Smooth muscle cell (in vitro differentiated cells): ENCODE measurements around the gene PRXL2C. TPM values are rescaled to one million over a fixed set of nuclear protein-coding genes. Genes with fewer than 3 reads are reported as not detected.

Experiments used
- DNase-seq: peaks from one replicate; lab custom pipeline; 2025; ENCODE audit not compliant: unreplicated experiment; lab: John Stamatoyannopoulos, UW
- H2AFZ ChIP-seq: fragments of 200-600 bp; sonication (generic); 2 replicates; pipeline ENCODE4 v1.6.0; 2016; ENCODE audit warnings: antibody characterized with exemption, low read depth, mild to moderate bottlenecking
- H3F3A ChIP-seq: fragments of 200-600 bp; sonication (generic); 2 replicates; pipeline ENCODE4 v1.6.0; 2017; ENCODE audit warnings: antibody characterized with exemption, low read depth
- H3K27ac ChIP-seq: fragments of 200-600 bp; sonication (generic); 2 replicates; pipeline ENCODE4 v1.5.1; 2016; ENCODE audit warnings: low read depth, mild to moderate bottlenecking
- H3K27me3 ChIP-seq: fragments of 200-600 bp; sonication (generic); 2 replicates; pipeline ENCODE4 v1.6.1; 2016; ENCODE audit warnings: low read depth, mild to moderate bottlenecking
- H3K36me3 ChIP-seq: fragments of 200-600 bp; sonication (generic); 2 replicates; pipeline ENCODE4 v1.5.1; 2016; ENCODE audit warnings: low read depth
- H3K4me1 ChIP-seq: fragments of 200-600 bp; sonication (generic); 2 replicates; pipeline ENCODE4 v1.5.1; 2016; ENCODE audit warnings: low read depth
- H3K4me2 ChIP-seq: fragments of 200-600 bp; sonication (generic); 2 replicates; pipeline ENCODE4 v1.6.0; 2016; ENCODE audit warnings: mild to moderate bottlenecking
- H3K4me3 ChIP-seq: fragments of 200-600 bp; sonication (generic); 2 replicates; pipeline ENCODE4 v1.5.1; 2016; ENCODE audit warnings: mild to moderate bottlenecking
- H3K79me2 ChIP-seq: fragments of 200-600 bp; sonication (generic); 2 replicates; pipeline ENCODE4 v1.6.0; 2016; ENCODE audit warnings: low read depth, mild to moderate bottlenecking
- H3K9ac ChIP-seq: fragments of 200-600 bp; sonication (generic); 2 replicates; pipeline ENCODE4 v1.6.0; 2016; ENCODE audit warnings: low read depth
- H3K9me3 ChIP-seq: fragments of 200-600 bp; sonication (generic); replicated peaks from 2 replicates; pipeline ENCODE4 v1.5.1; 2016; ENCODE audit warnings: low read depth
- H4K20me1 ChIP-seq: fragments of 200-600 bp; sonication (generic); 2 replicates; pipeline ENCODE4 v1.6.0; 2016; ENCODE audit warnings: low read depth
- WGBS: methylation state at CpG from one replicate; pipeline ENCODE4 v1.1.7; 2016; ENCODE audit warnings: low lambda C conversion rate; 5-methylcytosine and 5-hydroxymethylcytosine counted together
- polyA plus RNA-seq: library from polyadenylated mRNA; unstranded; fragments of >200 nt; fragmentation: Nextera tagmentation; extraction: Ambion mirVana; gene quantifications from 2 replicates; pipeline ENCODE4 v1.2.1, GENCODE V29; 2016
- total RNA-seq: library from RNA; depleted of rRNA; stranded (reverse); fragments of >200 nt; gene quantifications from 2 replicates; pipeline ENCODE4 v1.2.3, GENCODE V29; 2014
- TF ChIP-seq, protein P1 (sequence below): fragments of 200-600 bp; sonication (generic); IDR thresholded peaks from 2 replicates; pipeline ENCODE4 v1.5.1; 2017; ENCODE audit warnings: borderline replicate concordance, mild to moderate bottlenecking, antibody characterized with exemption; ENCODE audit not compliant: insufficient read depth, poor library complexity, severe bottlenecking

The PRXL2C gene
- total and polyA plus RNA-seq, 2 experiments from 2014 or later, result 3.5 to 3.9 TPM

DNA sequence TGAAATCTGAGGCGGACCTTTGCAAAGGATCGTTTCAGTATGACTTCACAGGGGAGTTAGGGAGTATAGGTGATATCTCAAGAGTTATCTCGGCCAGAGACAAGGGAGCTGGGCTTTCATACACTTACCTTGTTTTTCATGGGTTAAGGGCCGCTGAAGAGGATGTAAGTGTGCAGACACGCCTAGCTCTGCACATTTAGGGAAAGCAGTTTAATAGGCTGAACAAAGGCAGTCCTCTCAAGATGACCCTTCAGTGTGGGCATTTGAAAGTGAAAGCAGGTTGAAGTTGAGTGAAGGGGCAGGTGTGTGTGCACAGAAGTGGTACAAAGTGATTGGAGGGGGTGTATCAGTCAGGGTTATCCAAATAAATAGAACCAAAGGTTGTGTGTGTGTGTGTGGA is 33.1 kb upstream of the PRXL2C start:
- Histone ChIP-seq H3K4me3 (no peak overlapping the region), H3K4me1 (no peaks in the 10 kb centered on the region), H3F3A (no peaks in the 10 kb centered on the region), H3K4me2 (no peak overlapping the region), H2AFZ (no peak overlapping the region), H3K27me3 (no peaks in the 10 kb centered on the region), H3K36me3 (no peaks in the 10 kb centered on the region), H3K9ac (no peak overlapping the region), H3K9me3 (no peaks in the 10 kb centered on the region), H3K79me2 (no peaks in the 10 kb centered on the region), H3K27ac (no peak overlapping the region), H4K20me1 (no peaks in the 10 kb centered on the region)
- 93% methylated on average over 5 of the region's 5 CpGs for WGBS
- TF ChIP-seq, protein P1, sequence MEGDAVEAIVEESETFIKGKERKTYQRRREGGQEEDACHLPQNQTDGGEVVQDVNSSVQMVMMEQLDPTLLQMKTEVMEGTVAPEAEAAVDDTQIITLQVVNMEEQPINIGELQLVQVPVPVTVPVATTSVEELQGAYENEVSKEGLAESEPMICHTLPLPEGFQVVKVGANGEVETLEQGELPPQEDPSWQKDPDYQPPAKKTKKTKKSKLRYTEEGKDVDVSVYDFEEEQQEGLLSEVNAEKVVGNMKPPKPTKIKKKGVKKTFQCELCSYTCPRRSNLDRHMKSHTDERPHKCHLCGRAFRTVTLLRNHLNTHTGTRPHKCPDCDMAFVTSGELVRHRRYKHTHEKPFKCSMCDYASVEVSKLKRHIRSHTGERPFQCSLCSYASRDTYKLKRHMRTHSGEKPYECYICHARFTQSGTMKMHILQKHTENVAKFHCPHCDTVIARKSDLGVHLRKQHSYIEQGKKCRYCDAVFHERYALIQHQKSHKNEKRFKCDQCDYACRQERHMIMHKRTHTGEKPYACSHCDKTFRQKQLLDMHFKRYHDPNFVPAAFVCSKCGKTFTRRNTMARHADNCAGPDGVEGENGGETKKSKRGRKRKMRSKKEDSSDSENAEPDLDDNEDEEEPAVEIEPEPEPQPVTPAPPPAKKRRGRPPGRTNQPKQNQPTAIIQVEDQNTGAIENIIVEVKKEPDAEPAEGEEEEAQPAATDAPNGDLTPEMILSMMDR, result no peak
- DNase-seq, result no peak

DNA sequence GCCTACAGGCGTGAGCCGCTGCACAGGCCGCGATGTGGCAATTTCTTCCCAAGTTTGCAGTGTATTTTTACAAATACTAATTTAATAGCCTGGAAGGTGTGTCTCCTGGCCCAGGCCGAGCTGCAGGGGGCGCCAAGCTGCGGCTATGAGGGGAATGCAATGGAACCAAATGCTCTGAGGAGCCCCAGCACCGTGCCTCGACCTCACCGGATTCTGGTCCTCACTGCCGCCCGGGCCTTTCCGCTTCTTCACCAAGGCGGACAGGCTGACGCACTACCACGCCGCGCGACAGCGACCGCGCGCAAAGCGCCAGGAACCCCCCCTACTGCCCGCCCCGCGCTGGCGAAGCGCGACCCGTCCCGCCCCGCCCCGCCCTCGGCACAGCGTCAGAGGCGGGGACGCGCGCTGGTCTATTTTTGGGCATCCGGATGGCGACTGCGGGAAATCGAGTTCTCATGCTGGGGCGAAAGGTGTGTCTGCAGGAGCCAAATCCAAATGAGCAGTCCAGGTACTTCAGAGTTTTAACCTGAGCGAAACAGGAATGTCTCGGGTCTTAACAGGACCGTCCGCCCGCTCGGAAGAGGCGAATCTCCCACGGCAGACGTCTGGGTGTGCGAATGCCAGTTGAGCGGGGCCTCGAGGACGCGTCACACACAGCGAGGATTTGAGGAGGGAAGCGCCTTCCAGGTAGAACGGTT is 31.7 kb upstream of the PRXL2C start:
- TF ChIP-seq, protein P1, result peak; percentile 42
- Histone ChIP-seq H3F3A (no peaks in the 10 kb centered on the region), H3K9me3 (no peaks in the 10 kb centered on the region), H2AFZ (peak overlapping the region; percentile 98), H4K20me1 (no peaks in the 10 kb centered on the region), H3K4me3 (peak overlapping the region; percentile 59), H3K27ac (no peak overlapping the region), H3K9ac (no peak overlapping the region), H3K4me2 (peak overlapping the region; percentile 86), H3K27me3 (no peaks in the 10 kb centered on the region), H3K4me1 (no peaks in the 10 kb centered on the region), H3K36me3 (no peaks in the 10 kb centered on the region), H3K79me2 (no peaks in the 10 kb centered on the region)
- no peak for DNase-seq
- 21% methylated on average over 59 of the region's 62 CpGs for WGBS

DNA sequence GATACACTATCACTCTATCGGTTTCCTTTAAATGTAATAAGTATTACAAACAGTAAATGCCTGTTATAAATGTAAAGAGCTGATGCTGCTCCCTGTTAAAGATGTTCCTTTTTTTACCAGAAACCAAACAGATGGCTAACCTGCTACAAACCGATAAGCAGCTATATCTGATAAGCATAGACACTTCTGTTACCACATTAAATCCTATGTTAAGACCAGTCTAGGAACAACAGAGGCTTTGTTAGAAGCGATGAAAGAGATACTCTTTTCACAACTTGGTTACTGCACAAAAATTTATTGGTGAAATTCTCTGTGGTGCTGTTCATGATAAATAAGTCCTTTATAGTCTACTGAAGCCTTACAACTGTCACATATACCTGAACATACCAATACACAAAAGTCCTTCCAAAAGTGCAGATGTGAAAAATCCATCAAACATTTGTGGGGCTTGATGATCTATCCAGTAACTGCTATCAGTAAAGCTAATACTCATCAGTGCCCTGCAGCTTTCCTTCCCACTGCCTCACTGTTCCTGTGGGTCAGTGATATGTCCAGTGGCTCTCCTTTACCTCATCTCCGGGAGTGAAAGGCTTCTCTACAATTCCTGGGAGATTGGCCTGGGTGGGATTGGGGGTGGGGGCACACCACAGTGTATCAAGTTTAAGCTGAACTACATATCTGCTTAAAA is 25.8 kb upstream of the PRXL2C start:
- no peak for DNase-seq
- no peaks in the 10 kb centered on the region for H3K79me2 ChIP-seq
- H2AFZ ChIP-seq, result no peak overlapping the region
- no peak overlapping the region for H3K9ac ChIP-seq
- H3F3A ChIP-seq, result no peaks in the 10 kb centered on the region
- no peak overlapping the region for H3K27ac ChIP-seq
- WGBS, result 69% methylated on average over 4 of the region's 4 CpGs
- H3K27me3 ChIP-seq, result no peaks in the 10 kb centered on the region
- no peak overlapping the region for H3K4me3 ChIP-seq
- H4K20me1 ChIP-seq, result no peaks in the 10 kb centered on the region
- TF ChIP-seq, protein P1, result no peak
- H3K9me3 ChIP-seq, result no peaks in the 10 kb centered on the region
- H3K36me3 ChIP-seq, result no peaks in the 10 kb centered on the region
- no peak overlapping the region for H3K4me2 ChIP-seq
- H3K4me1 ChIP-seq, result no peaks in the 10 kb centered on the region
